NCI-H128 (cell line): ENCODE data around the gene FGFRL1.
"Not testable (repeated sequence)": the region's sequence is repeated elsewhere in the genome, so short reads cannot be mapped to it uniquely, and the experiment has no call there.

Experiments
- DNase-seq: peaks from one replicate; lab custom pipeline; 2025; ENCODE audit not compliant: unreplicated experiment; lab: John Stamatoyannopoulos, UW

FGFRL1 gene

GRCh38 chr4:1036976-1037810 is 25.8 kb downstream of the FGFRL1 start:
- DNase-seq: no peak

GRCh38 chr4:1038948-1039492 is 27.6 kb downstream of the FGFRL1 start:
- no peak for DNase-seq

- no peak for DNase-seq
These were observed 28.3 kb downstream of the FGFRL1 start for GRCh38 chr4:1039493-1040343.

- no peak for DNase-seq
These were observed 29.1 kb downstream of the FGFRL1 start for GRCh38 chr4:1040344-1041146.

GRCh38 chr4:1041147-1041935 is 29.9 kb downstream of the FGFRL1 start:
- DNase-seq: no peak

GRCh38 chr4:1041936-1042330 is 30.5 kb downstream of the FGFRL1 start:
- DNase-seq: no peak

- DNase-seq: no peak
These were observed 31.1 kb downstream of the FGFRL1 start for GRCh38 chr4:1042352-1043055.

GRCh38 chr4:1043162-1043561 is 31.7 kb downstream of the FGFRL1 start:
- DNase-seq: no peak

- no peak for DNase-seq
These were observed 32.4 kb downstream of the FGFRL1 start for GRCh38 chr4:1043651-1044468.

- DNase-seq: no peak
These were observed 33.2 kb downstream of the FGFRL1 start for GRCh38 chr4:1044469-1045192.

GRCh38 chr4:1045193-1045594 is 33.8 kb downstream of the FGFRL1 start:
- no peak for DNase-seq

- DNase-seq: no peak
These were observed 34.3 kb downstream of the FGFRL1 start for GRCh38 chr4:1045595-1046201.

GRCh38 chr4:1046581-1047011 is 35.2 kb downstream of the FGFRL1 start:
- not testable (repeated sequence) for DNase-seq

- DNase-seq: no peak
These were observed 35.9 kb downstream of the FGFRL1 start for GRCh38 chr4:1047106-1047975.

GRCh38 chr4:1047976-1048772 is 36.7 kb downstream of the FGFRL1 start:
- no peak for DNase-seq
